ENCODE measurements around the gene OPRM1.

DNA sequence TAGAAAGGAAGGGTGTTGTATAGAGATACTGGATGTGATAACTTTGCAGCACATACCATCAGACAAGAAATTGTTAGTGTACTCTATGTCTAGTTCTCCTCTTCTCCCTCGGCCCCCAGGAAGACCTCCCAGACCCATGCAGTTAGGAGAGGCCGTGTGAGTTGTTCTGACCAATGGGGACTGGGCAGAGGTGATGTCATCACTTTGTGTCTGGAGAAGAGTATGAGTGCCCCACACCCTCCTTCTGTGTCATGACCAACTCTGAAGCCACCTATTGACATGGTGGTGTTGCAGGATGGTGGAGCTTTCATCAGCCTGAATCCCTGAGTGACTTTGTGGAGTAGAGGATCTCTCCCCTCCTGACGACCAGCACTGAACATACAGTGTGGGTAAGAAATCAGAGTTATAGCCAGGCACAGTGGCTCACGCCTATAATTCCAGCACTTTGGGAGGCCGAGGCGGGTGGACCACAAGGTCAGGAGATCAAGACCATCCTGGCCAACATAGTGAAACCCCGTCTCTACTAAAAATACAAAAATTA is 245.3 kb downstream of the OPRM1 start:
- TF ChIP-seq, protein P1, sequence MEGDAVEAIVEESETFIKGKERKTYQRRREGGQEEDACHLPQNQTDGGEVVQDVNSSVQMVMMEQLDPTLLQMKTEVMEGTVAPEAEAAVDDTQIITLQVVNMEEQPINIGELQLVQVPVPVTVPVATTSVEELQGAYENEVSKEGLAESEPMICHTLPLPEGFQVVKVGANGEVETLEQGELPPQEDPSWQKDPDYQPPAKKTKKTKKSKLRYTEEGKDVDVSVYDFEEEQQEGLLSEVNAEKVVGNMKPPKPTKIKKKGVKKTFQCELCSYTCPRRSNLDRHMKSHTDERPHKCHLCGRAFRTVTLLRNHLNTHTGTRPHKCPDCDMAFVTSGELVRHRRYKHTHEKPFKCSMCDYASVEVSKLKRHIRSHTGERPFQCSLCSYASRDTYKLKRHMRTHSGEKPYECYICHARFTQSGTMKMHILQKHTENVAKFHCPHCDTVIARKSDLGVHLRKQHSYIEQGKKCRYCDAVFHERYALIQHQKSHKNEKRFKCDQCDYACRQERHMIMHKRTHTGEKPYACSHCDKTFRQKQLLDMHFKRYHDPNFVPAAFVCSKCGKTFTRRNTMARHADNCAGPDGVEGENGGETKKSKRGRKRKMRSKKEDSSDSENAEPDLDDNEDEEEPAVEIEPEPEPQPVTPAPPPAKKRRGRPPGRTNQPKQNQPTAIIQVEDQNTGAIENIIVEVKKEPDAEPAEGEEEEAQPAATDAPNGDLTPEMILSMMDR (IDR thresholded peaks at IDR 0.05): no peak
- TF ChIP-seq EP300 (IDR thresholded peaks at IDR 0.05): no peak
